H54 (cell line): Measurements from ENCODE around the gene SFTA2.

Source experiments
- DNase-seq: peaks from one replicate; pipeline ENCODE4 v3.0.0; 2011; ENCODE audit warnings: low spot score, mixed read lengths; ENCODE audit not compliant: insufficient read length
- FAIRE-seq: peaks from 3 replicates; lab custom pipeline; 2011; peaks lifted over from hg19 to GRCh38; lab: Jason Lieb, UNC
- POLR2A ChIP-seq: IDR thresholded peaks from 2 replicates; pipeline ENCODE4 v1.6.1; 2011; ENCODE audit warnings: low read depth, mild to moderate bottlenecking, low read length

SFTA2 gene

GRCh38 chr6:30955367-30956042 is 23.5 kb upstream of the SFTA2 start:
- no peak for TF ChIP-seq POLR2A
- FAIRE-seq = no peak
- DNase-seq = no peak

GRCh38 chr6:30954631-30955366 is 22.8 kb upstream of the SFTA2 start:
- FAIRE-seq (no peak), DNase-seq (no peak)
- TF ChIP-seq POLR2A = no peak

GRCh38 chr6:30951907-30952469 is 20.0 kb upstream of the SFTA2 start:
- DNase-seq = no peak
- FAIRE-seq = no peak
- no peak for TF ChIP-seq POLR2A

- no peak for TF ChIP-seq POLR2A
- no peak for DNase-seq
- FAIRE-seq = no peak
Observed at GRCh38 chr6:30948811-30949210, 16.8 kb upstream of the SFTA2 start.

- FAIRE-seq = no peak
- no peak for TF ChIP-seq POLR2A
- no peak for DNase-seq
Observed at GRCh38 chr6:30947231-30947630, 15.3 kb upstream of the SFTA2 start.

- DNase-seq = no peak
- FAIRE-seq = no peak
- TF ChIP-seq POLR2A = no peak
Observed at GRCh38 chr6:30945281-30945680, 13.3 kb upstream of the SFTA2 start.

- no peak for FAIRE-seq
- DNase-seq = no peak
- no peak for TF ChIP-seq POLR2A
Observed at GRCh38 chr6:30944051-30944450, 12.1 kb upstream of the SFTA2 start.

- FAIRE-seq (peak; percentile 43), DNase-seq (peak; percentile 87)
- TF ChIP-seq POLR2A = no peak
Observed at GRCh38 chr6:30942338-30943060, 10.5 kb upstream of the SFTA2 start.

GRCh38 chr6:30940361-30940986 is 8.5 kb upstream of the SFTA2 start, which contains the start of gene MUCL3:
Gene MUCL3, plus strand, starts transcription at chr6:30940973. Its CDS starts 27 bp downstream, at chr6:30941000.
- DNase-seq = no peak
- FAIRE-seq = no peak
- no peak for TF ChIP-seq POLR2A

- no peak for TF ChIP-seq POLR2A
- DNase-seq (no peak), FAIRE-seq (no peak)
Observed at GRCh38 chr6:30939473-30939872, 7.5 kb upstream of the SFTA2 start.

- FAIRE-seq (no peak), DNase-seq (no peak)
- TF ChIP-seq POLR2A = no peak
Observed at GRCh38 chr6:30938730-30939129, 6.8 kb upstream of the SFTA2 start.

- FAIRE-seq (no peak), DNase-seq (no peak)
- no peak for TF ChIP-seq POLR2A
Observed at GRCh38 chr6:30937265-30937664, 5.3 kb upstream of the SFTA2 start.

- DNase-seq (no peak), FAIRE-seq (no peak)
- TF ChIP-seq POLR2A = no peak
Observed at GRCh38 chr6:30935018-30935417, 3.0 kb upstream of the SFTA2 start.
